ENCODE measurements around the gene CSNK2A1.

DNA sequence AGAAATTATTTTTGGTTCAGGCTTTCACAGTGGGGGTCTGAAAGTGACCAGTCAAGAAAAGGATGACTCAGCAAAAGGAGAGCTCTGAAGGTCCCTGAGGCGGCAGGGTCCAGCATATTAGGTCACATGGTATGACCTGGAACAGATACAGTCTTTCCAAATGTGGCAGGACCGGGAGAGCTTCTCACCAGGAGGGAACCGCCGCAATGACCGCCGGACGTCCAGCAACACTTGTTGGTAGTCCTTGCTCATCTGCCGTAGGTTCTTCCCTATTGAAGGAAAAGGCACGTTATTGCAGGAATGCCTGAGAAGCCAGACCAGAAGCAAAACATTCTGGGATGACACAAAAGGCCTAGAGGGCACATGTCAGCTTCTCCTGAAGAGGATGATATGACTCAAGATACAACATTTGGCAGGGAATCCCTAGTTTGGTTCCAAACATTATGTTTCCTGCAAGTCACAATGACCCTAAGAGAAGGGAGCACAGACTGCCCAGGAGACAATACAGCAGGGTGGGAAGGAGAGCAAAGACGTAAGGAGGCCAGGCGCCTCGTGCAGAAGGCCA, 98.6 kb downstream of the CSNK2A1 start:
- TF ChIP-seq POLR2A (IDR thresholded peaks at IDR 0.05) = no peak
- TF ChIP-seq, protein P1, sequence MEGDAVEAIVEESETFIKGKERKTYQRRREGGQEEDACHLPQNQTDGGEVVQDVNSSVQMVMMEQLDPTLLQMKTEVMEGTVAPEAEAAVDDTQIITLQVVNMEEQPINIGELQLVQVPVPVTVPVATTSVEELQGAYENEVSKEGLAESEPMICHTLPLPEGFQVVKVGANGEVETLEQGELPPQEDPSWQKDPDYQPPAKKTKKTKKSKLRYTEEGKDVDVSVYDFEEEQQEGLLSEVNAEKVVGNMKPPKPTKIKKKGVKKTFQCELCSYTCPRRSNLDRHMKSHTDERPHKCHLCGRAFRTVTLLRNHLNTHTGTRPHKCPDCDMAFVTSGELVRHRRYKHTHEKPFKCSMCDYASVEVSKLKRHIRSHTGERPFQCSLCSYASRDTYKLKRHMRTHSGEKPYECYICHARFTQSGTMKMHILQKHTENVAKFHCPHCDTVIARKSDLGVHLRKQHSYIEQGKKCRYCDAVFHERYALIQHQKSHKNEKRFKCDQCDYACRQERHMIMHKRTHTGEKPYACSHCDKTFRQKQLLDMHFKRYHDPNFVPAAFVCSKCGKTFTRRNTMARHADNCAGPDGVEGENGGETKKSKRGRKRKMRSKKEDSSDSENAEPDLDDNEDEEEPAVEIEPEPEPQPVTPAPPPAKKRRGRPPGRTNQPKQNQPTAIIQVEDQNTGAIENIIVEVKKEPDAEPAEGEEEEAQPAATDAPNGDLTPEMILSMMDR (IDR thresholded peaks at IDR 0.05) = no peak
